AG04449 (cell line): ENCODE measurements around the gene SPP1.

ENCODE experiments used
- CTCF ChIA-PET: fragments of 350-600 bp; formaldehyde crosslinking; extraction: SDS; loops from one replicate; lab custom pipeline; 2021; ENCODE audit warnings: antibody characterized with exemption; lab: Yijun Ruan, JAX
- POLR2A ChIA-PET: fragments of 400-600, 350-600 bp; formaldehyde crosslinking; extraction: SDS; loops from one replicate; lab custom pipeline; 2020; ENCODE audit warnings: antibody characterized with exemption, inconsistent platforms; lab: Yijun Ruan, JAX
- DNase-seq: peaks from one replicate; pipeline ENCODE4 v3.0.0-alpha.2; 2010; ENCODE audit warnings: low read depth, low spot score
- H3K4me3 ChIP-seq: 2 replicates; pipeline ENCODE4 v1.5.1; 2011; ENCODE audit warnings: low read depth, mild to moderate bottlenecking, control low read depth, low read length
- TF ChIP-seq, protein P1 (sequence below): IDR thresholded peaks from one replicate; pipeline ENCODE4 v1.5.1; 2011; ENCODE audit warnings: mild to moderate bottlenecking, moderate library complexity, low read length, control low read depth, inconsistent platforms; ENCODE audit not compliant: insufficient read depth; ENCODE audit errors: missing control alignments

The SPP1 gene

GRCh38 chr4:87949961-87950360, 25.6 kb upstream of the SPP1 start:
- CTCF ChIA-PET: interaction anchor here (1.3 kb wide), 2 partner anchors 23 to 46 kb away, joined by 3 read pairs; no protein-coding TSS in a partner anchor
- POLR2A ChIA-PET: no interaction called here
- H3K4me3 ChIP-seq: no peak overlapping the region
- no peak for DNase-seq
- TF ChIP-seq, protein P1, sequence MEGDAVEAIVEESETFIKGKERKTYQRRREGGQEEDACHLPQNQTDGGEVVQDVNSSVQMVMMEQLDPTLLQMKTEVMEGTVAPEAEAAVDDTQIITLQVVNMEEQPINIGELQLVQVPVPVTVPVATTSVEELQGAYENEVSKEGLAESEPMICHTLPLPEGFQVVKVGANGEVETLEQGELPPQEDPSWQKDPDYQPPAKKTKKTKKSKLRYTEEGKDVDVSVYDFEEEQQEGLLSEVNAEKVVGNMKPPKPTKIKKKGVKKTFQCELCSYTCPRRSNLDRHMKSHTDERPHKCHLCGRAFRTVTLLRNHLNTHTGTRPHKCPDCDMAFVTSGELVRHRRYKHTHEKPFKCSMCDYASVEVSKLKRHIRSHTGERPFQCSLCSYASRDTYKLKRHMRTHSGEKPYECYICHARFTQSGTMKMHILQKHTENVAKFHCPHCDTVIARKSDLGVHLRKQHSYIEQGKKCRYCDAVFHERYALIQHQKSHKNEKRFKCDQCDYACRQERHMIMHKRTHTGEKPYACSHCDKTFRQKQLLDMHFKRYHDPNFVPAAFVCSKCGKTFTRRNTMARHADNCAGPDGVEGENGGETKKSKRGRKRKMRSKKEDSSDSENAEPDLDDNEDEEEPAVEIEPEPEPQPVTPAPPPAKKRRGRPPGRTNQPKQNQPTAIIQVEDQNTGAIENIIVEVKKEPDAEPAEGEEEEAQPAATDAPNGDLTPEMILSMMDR: no peak

GRCh38 chr4:87950493-87950892, 25.0 kb upstream of the SPP1 start:
- ChIA-PET CTCF (interaction anchor here (1.3 kb wide), 2 partner anchors 23 to 47 kb away, joined by 3 read pairs; no protein-coding TSS in a partner anchor), POLR2A (no interaction called here)
- no peak for DNase-seq
- TF ChIP-seq, protein P1: no peak
- no peak overlapping the region for H3K4me3 ChIP-seq

- CTCF ChIA-PET: interaction anchor here (1.3 kb wide), 2 partner anchors 22 to 47 kb away, joined by 3 read pairs; no protein-coding TSS in a partner anchor
- POLR2A ChIA-PET: no interaction called here
- TF ChIP-seq, protein P1: no peak
- no peak overlapping the region for H3K4me3 ChIP-seq
- DNase-seq: no peak
Observed at GRCh38 chr4:87950936-87951511, 24.5 kb upstream of the SPP1 start.

DNA sequence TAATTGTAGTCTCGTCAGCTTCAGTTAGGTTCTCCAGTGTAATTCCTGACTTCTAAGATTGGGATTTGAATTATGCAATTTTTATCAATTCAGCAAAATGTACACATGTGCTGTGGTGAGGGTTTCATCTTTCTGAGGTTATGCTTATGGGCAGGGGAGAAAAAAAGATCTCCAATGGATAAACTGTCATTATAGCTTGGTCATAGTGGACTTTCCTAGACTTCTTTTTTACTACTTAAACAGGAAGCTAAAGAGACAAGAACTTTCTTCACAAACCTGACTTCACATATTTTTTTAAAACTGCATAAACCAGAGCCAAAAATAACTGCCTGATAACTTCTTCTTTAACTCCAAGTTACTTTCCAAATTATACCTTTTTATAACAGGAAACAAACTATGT, 21.7 kb upstream of the SPP1 start:
- no peak for DNase-seq
- ChIA-PET CTCF (interaction anchor here (2.2 to 2.9 kb wide), 2 partner anchors 9 to 20 kb away, joined by 6 to 17 read pairs; no protein-coding TSS in a partner anchor), POLR2A (no interaction called here)
- TF ChIP-seq, protein P1: no peak
- H3K4me3 ChIP-seq: no peak overlapping the region

- DNase-seq: no peak
- H3K4me3 ChIP-seq: no peak overlapping the region
- CTCF ChIA-PET: interaction anchor here (1.1 to 2.9 kb wide), 5 partner anchors 11 to 107 kb away, joined by 3 to 17 read pairs (median 3); partner anchors contain the start of gene SPP1
- TF ChIP-seq, protein P1: no peak
- POLR2A ChIA-PET: interaction anchor here (0.6 kb wide), 1 partner anchor 509 kb away, joined by 3 read pairs; no protein-coding TSS in a partner anchor
Observed at GRCh38 chr4:87956501-87956900, 19.0 kb upstream of the SPP1 start.

DNA sequence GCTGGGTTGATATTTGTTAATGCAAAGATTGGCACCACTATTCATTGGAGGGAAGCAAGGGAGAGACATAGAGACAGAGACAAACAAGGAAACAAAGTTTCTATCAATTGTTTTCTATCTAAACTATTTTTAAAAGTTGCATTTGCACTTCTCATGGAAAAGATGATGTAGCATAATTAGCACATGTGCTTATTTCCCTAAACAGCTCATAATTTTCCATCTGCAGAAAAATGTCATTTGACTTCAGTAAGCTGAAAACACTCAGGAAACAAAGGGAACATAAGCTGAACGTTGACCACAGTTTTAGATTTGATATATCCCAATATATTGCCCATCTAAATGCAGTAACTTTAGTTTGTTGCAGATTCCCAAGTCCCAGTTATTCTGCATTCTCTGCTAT, 18.5 kb upstream of the SPP1 start:
- ChIA-PET CTCF (interaction anchor here (0.7 to 2.0 kb wide), 6 partner anchors 10 to 107 kb away, joined by 3 to 7 read pairs (median 3); partner anchors contain the start of gene SPP1), POLR2A (no interaction called here)
- TF ChIP-seq, protein P1: no peak
- no peak overlapping the region for H3K4me3 ChIP-seq
- DNase-seq: no peak
